Fibroblast of upper back skin (primary cell): ENCODE results near the gene CAMK2G.
A peak's percentile ranks its signal among the peaks of the same experiment; 100 is the strongest.
"Not testable (repeated sequence)": the region's sequence is repeated elsewhere in the genome, so short reads cannot be mapped to it uniquely, and the experiment has no call there.

ENCODE experiments used
- DNase-seq: peaks from one replicate; pipeline ENCODE4 v3.0.0-alpha.2; 2013

CAMK2G gene

DNA sequence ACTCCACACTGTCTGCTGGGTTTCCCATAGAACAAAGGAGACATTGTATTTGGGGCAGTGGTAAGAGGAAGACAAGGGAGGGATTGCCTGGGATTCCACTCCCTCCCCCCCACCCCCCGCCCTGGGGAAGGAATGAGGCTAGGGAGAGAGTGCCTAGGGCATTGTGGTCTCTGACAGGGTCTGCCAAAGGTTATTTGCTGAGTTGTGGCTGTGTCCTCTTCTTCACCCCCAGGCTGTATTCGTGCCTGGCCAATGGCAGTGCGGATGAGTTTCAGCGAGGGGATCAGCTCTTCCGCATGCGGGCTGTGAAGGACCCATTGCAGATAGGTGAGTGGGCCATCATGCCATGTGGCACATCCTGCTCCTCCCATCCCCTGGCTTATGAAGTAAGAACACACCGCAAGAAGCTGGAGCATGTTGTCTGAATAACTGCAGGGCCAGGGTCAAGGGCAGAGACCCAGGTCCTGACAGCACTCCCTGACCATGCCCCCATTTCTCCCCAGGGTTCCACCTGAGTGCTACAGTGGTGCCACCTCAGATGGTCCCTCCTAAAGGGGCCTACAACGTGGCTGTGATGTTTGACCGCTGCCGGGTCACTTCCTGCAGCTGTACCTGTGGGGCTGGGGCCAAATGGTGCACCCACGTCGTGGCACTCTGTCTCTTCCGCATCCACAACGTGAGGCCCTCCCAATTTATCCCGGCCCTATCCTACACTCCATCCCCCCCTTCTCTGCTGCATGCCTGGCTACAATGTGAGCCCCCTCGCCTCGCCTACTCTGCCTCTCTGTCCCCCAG, 85.3 kb downstream of the CAMK2G start:
- DNase-seq: no peak

DNA sequence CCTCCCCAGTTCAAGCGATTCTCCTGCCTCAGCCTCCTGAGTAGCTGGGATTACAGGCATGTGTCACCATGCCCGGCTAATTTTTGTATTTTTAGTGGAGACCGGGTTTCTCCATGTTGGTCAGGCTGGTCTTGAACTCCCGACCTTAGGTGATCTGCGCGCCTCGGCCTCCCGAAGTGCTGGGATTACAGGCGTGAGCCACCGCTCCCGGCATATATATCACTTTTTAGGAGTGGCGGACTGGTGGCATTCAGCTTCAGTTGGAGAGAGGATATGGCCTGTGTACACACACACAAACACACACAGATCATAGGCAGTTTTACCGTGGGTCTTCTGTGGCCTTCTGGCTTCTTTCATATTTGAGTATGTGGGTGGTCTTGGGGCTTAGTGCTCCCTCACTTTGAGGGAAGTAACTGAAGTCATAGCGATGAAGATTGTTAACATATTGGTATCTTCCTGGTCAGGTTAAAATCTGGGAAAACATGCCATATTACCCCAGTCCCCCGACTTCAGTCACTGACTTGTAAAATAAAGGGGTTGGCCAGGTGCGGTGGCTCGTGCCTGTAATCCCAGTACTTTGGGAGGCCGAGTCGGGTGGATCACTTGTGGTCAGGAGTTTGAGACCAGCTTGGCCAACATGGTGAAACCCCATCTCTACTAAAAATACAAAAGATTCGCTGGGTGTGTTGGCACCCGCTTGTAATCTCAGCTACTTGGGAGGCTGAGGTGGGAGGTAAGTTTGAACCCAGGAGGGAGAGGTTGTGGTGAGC, 87.1 kb downstream of the CAMK2G start:
- not testable (repeated sequence) for DNase-seq

GRCh38 chr10:73786512-73786885, 87.9 kb downstream of the CAMK2G start:
- DNase-seq: no peak

DNA sequence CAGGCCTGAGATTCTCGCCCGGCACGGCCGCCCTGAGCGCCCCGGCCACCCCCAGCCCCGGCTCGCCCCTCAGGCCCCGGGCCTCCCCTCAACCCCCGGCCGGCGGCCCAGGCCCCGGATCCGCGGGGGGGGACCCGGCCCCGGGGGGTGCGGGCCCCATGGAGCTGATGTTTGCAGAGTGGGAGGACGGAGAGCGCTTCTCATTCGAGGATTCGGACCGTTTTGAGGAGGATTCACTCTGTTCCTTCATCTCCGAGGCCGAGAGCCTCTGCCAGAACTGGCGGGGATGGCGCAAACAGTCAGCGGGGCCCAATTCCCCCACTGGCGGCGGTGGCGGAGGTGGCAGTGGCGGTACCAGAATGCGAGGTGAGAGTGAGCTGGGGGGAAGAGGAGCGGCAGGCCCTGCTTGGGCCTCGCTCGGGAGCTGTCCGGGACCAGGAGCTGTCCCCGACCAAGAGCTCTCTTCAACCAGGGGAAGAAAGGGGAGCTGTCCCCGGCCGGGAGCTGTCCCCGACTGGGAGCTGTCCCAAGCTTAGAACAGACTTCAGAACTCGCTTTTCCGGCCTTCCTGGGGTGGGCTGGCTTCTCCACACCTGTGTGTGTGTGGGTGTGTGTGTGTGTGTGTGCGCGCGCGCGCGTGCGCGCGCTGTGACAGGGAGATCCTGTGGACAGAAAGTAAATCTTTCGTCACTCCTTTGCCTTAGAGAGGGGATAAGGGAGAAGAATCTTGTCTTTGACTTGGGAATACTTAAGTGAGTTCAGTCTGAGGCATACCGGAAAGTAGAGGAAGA, 88.4 kb downstream of the CAMK2G start:
- peak; percentile 24 for DNase-seq

DNA sequence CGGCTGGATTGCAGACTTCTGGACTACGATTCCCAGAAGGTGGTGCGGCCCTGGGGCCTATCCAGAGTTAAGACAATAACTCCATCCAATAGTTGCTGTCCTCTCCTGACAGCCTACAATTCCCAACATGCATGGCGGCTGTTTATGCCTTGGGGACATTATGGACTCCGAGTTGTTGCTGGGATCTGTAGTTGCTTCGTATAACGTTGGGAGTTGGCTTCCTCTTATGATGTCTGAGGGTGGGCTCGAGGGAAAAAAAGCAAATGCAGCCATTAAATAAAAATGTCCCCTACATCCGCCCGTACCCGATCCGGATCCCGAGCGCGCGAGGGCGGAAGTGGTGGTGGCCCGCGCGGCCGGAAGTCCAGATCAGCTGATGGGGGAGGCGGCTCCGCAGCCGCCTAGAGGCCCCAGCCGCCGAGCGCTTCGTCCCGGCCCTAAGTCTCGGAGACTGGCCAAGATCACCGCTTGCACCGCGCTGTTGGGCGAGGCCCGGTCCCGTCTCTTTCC, 89.1 kb downstream of the CAMK2G start, which contains the start of gene ZSWIM8:
Gene ZSWIM8 (plus strand): TSS at position 396 of the 510 bp plus-strand sequence. CDS start 273 bp downstream, outside the sequence.
- DNase-seq: peak; percentile 95

DNA sequence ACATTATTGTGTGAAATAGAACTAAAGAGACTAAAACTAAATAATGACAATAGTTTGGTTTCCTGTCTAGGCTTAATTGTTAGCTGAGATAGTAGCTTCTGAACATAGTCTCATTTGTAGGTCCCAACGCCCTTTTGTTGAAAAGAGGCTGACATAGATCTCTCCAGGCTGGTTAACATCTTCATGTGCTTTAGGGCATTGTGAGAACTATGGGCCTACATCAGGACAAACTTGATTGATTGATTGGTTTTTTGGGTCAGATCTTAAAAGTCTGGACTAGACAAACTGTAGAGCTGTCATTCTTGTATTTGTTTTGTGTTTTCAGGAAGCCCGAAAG, 91.6 kb downstream of the CAMK2G start:
- DNase-seq: no peak

DNA sequence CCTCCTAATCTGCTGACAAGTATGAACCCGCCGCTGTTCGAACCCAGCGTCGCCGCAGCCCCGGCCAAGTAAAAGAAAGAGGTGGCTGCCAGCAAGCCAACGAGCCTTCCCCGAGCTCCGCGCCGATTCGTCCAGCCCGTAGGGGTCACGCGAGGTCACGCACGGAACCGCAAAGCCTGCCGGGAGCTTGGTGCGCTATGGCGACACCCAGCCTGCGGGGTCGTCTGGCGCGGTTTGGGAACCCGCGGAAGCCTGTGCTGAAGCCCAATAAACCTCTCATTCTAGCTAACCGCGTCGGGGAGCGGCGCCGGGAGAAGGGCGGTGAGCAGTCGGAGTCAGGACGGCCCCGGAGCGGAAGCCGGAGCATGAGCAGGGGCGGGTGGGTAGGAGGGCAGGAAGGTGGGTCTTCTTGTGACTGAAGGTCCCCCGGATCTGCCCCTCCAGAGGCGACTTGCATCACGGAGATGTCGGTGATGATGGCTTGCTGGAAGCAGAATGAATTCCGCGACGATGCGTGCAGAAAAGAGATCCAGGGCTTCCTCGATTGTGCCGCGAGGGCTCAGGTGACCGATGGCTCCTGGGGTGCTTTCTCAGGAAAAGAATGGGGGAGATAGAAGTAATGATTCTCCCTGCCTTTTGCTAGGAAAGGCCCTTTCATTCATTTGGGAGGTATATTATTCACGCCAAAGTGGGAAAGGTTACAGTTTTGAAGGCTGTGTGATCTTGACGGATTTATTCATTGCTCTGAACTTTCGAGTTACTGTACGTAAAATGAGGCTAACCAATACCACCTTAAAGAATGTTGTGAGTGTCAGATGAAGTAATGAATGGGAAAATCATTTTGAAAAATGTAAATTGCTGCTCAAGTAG, 92.2 kb downstream of the CAMK2G start, which contains the start of gene CHCHD1:
Gene CHCHD1 (plus strand): TSS at position 170 of the 870 bp plus-strand sequence. CDS start 28 bp downstream, at position 198.
- DNase-seq: peak; percentile 83

DNA sequence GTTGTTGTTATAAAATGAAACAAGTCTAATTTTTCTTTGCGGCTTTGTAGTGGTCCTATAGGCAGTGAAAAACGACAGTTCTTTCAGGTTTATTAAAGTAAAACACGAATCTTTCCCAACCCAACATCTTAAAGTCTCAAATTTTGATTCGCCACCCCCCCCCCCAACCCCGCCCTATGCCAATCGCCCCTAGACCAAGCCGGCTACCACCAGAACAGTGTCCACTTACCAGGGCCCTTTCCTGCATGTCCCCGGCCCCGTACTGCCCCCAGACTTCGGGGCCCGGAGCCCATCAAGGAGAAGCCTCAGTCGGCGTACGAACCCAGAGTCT, 92.8 kb downstream of the CAMK2G start:
- no peak for DNase-seq

DNA sequence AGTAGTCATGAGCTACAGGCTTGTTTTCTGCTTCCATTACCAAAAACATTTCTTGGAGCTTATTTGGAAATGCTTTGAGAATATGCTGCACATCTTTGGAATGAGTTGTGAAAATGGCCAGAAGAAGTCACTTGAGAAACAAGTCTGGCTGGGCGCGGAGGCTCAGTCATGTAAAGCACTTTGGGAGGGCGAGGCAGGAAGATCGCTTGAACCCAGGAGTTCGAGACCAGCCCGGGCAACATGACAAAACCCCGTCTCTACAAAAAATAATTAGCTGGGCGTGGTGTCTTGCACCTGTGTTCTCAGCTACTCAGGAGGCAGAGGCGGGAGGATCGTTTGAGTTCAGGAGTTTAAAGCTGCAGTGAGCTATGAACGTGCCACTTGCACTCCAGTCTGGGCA, 93.4 kb downstream of the CAMK2G start:
- DNase-seq: no peak

GRCh38 chr10:73780301-73780700, 94.1 kb downstream of the CAMK2G start:
- DNase-seq: no peak

- no peak for DNase-seq
Observed at GRCh38 chr10:73779539-73780197, 94.7 kb downstream of the CAMK2G start.

- no peak for DNase-seq
Observed at GRCh38 chr10:73779018-73779417, 95.3 kb downstream of the CAMK2G start.

GRCh38 chr10:73774637-73775036, 99.7 kb downstream of the CAMK2G start:
- DNase-seq: peak; percentile 20

DNA sequence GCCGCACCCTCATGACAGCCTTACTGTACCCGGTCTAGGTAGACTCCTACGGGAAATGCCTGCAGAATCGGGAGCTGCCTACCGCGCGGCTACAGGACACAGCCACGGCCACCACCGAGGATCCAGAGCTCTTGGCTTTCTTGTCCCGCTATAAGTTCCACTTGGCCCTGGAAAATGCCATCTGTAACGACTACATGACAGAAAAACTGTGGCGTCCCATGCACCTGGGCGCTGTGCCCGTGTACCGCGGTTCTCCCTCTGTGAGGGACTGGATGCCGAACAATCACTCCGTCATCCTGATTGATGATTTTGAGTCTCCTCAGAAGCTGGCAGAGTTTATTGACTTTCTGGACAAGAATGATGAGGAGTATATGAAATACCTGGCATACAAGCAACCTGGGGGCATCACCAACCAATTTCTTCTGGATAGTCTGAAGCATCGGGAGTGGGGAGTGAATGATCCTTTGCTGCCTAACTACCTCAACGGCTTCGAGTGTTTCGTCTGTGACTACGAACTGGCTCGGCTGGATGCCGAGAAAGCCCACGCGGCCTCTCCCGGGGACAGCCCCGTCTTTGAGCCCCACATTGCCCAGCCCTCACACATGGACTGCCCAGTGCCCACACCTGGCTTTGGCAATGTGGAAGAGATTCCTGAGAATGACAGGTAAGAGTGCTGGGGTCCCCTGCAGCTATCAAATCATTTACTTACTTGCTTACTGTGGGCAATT, 101.0 kb downstream of the CAMK2G start:
- DNase-seq: no peak

DNA sequence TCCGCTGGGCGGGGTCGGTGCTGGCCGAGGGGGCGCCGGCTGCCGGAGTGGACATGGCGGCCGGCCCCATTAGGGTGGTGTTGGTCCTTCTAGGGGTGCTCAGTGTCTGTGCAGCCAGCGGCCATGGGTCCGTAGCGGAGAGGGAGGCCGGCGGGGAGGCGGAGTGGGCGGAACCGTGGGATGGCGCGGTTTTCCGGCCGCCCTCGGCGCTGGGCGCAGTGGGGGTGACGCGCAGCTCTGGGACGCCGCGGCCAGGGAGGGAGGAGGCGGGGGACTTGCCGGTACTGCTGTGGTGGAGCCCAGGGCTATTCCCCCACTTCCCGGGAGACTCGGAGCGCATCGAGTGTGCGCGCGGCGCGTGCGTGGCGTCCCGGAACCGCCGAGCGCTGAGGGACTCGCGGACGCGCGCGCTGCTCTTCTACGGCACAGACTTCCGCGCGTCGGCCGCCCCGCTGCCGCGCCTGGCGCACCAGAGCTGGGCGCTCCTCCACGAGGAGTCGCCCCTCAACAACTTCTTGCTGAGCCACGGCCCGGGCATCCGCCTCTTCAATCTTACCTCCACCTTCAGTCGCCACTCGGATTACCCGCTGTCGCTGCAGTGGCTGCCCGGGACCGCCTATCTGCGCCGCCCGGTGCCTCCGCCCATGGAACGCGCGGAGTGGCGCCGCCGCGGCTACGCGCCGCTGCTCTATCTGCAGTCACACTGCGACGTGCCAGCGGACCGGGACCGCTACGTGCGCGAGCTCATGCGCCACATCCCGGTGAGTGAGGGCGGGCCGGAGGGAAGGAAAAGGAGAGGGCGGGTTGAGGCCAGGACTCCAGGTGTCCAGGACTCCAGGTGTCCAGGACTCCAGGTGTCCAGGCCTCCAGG, 101.8 kb downstream of the CAMK2G start:
- DNase-seq: peak; percentile 82

DNA sequence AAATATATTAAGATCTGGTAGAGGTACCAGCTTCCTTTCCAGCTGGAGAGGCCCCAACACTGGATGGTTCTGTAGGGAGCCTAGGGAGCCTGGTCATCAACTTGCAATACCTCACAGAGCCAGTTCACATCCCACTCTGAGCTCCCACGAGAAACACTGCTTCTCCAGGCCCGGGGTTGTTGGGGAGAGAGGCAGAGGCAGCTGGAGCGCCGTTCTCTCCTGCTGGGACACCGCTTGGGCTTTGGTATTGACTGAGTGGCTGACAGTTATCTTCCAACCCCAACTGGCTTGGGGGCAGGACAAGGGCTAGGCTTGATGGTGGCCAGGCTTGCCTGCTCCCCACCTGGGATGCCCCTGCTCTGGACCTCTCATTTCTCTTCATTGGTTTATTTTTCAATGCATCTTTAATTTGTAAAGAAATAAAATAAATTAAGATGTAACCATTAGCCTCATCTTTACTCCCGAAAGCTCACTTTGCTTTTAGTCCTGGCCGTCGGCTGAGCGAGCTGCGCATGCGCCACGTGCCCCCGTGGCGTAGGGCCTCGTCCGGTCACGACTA, 102.6 kb downstream of the CAMK2G start:
- peak; percentile 16 for DNase-seq

GRCh38 chr10:73769396-73769795, 105.0 kb downstream of the CAMK2G start:
- no peak for DNase-seq

- no peak for DNase-seq
Observed at GRCh38 chr10:73768881-73769280, 105.5 kb downstream of the CAMK2G start.

DNA sequence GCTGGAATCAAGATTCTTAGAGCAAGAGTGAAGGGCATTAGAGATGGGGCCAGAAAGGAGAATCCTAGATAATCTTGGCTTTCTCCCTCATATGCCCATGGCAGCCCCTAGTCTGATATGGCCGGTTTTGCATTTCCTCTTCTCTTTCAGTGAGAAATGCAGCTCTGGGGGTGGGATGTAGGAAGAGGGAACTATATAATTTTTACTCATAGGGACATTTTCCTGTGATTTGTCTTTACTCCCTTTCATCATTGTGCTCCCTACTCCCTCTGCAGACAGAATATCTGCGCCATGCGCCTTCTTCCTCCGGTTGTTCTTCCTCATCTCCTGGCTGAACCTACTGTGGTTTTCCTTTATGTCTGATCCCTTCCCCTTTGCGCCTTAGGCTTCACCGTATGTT, 109.3 kb downstream of the CAMK2G start:
- DNase-seq: no peak

GRCh38 chr10:73763343-73763742, 111.0 kb downstream of the CAMK2G start:
- no peak for DNase-seq
